ENCODE data around the gene PCDHB2. TPM values are rescaled to one million over a fixed set of nuclear protein-coding genes. Genes with fewer than 3 reads are reported as not detected.
"Not testable (repeated sequence)": the region's sequence is repeated elsewhere in the genome, so short reads cannot be mapped to it uniquely, and the experiment has no call there.

Gene PCDHB2
- total RNA-seq, 2 donors from 2014 or later: not detected

DNA sequence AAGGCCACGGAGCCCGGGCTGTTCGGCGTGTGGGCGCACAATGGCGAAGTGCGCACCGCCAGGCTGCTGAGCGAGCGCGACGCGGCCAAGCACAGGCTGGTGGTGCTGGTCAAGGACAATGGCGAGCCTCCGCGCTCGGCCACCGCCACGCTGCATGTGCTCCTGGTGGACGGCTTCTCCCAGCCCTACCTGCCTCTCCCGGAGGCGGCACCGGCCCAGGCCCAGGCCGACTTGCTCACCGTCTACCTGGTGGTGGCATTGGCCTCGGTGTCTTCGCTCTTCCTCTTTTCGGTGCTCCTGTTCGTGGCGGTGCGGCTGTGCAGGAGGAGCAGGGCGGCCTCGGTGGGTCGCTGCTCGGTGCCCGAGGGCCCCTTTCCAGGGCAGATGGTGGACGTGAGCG, 8.1 kb downstream of the PCDHB2 start:
- not testable (repeated sequence) for H3K4me3 Mint-ChIP-seq; H3K9me3 Mint-ChIP-seq; ATAC-seq (replicated peaks in 1 of 2); H3K27ac Mint-ChIP-seq; DNase-seq; H3K36me3 Mint-ChIP-seq (ENCODE audit: insufficient read depth in 2 of 2); H3K4me1 Mint-ChIP-seq (ENCODE audit: low read depth)
- H3K27me3 Mint-ChIP-seq (ENCODE audit: low read depth): peaks cover 28% of the 10 kb centered on the region

GRCh38 chr5:141105350-141105749, 10.9 kb downstream of the PCDHB2 start:
- DNase-seq: no peak
- Mint-ChIP-seq H3K36me3 (ENCODE audit: insufficient read depth in 2 of 2) (peaks cover 2 to 6% of the 10 kb centered on the region in 2 donors), H3K9me3 (peaks cover 2 to 7% of the 10 kb centered on the region in 2 donors), H3K4me3 (no peak overlapping the region), H3K27ac (no peak overlapping the region), H3K4me1 (ENCODE audit: low read depth) (no peaks in the 10 kb centered on the region), H3K27me3 (ENCODE audit: low read depth) (peaks cover 15% of the 10 kb centered on the region)
- no peak for ATAC-seq (replicated peaks in 1 of 2)

DNA sequence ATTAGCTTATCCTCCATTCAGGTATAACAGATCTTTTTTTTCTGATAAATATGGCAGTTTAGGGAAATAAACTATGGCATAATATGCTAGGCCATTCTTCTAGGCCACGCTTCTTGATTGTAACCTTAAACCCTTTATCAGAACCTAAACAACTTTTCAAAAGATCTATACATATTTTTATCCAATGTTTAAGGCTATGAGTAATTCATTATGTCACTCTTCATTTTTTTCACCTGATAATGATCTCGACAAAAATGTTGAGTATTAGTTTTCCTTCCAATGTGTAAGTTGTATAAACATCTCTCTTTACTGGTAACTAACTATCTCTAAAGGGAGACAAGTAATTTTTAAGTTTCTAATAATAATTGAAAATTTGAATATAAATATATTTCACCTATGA, 24.8 kb downstream of the PCDHB2 start:
- peaks cover 20% of the 10 kb centered on the region for H3K27me3 Mint-ChIP-seq (ENCODE audit: low read depth)
- no peak for DNase-seq
- H3K4me3 Mint-ChIP-seq: no peak overlapping the region
- no peak for ATAC-seq (replicated peaks in 1 of 2)
- peaks cover under 1 to 10% of the 10 kb centered on the region in 2 donors for H3K36me3 Mint-ChIP-seq (ENCODE audit: insufficient read depth in 2 of 2)
- H3K4me1 Mint-ChIP-seq (ENCODE audit: low read depth): no peaks in the 10 kb centered on the region
- peaks cover 2 to 11% of the 10 kb centered on the region in 2 donors for H3K9me3 Mint-ChIP-seq
- no peak overlapping the region for H3K27ac Mint-ChIP-seq

GRCh38 chr5:141121563-141121962, 27.1 kb downstream of the PCDHB2 start, which contains the start of gene PCDHB4:
Gene PCDHB4 (plus strand): TSS chr5:141121818. CDS start chr5:141121999, 181 bp downstream.
- no peak for ATAC-seq (replicated peaks in 1 of 2)
- no peak within 1 kb of the TSS for H3K4me3 Mint-ChIP-seq

GRCh38 chr5:141121985-141122384, 27.6 kb downstream of the PCDHB2 start:
- Mint-ChIP-seq H3K36me3 (ENCODE audit: insufficient read depth in 2 of 2) (peaks cover 0 to 8% of the 10 kb centered on the region in 2 donors), H3K27ac (no peak overlapping the region), H3K27me3 (ENCODE audit: low read depth) (peaks cover 20% of the 10 kb centered on the region), H3K4me1 (ENCODE audit: low read depth) (no peaks in the 10 kb centered on the region), H3K9me3 (peaks cover 0 to 3% of the 10 kb centered on the region in 2 donors), H3K4me3 (no peak overlapping the region)
- ATAC-seq (replicated peaks in 1 of 2) (no peak), DNase-seq (no peak)

More at GRCh38 chr5:141121563-141121962, 27.1 kb downstream of the PCDHB2 start, which contains the start of gene PCDHB4:
- Mint-ChIP-seq H3K27me3 (ENCODE audit: low read depth) (peaks cover 20% of the 10 kb centered on the region), H3K9me3 (peaks cover 2 to 6% of the 10 kb centered on the region in 2 donors), H3K4me1 (ENCODE audit: low read depth) (no peaks in the 10 kb centered on the region), H3K27ac (no peak within 1 kb of the TSS), H3K36me3 (ENCODE audit: insufficient read depth in 2 of 2) (peaks cover 0 to 8% of the 10 kb centered on the region in 2 donors)
- DNase-seq: no peak

GRCh38 chr5:141123396-141124135, 29.2 kb downstream of the PCDHB2 start:
- not testable (repeated sequence) for ATAC-seq (replicated peaks in 1 of 2); DNase-seq; H3K36me3 Mint-ChIP-seq (ENCODE audit: insufficient read depth in 2 of 2); H3K9me3 Mint-ChIP-seq; H3K4me1 Mint-ChIP-seq (ENCODE audit: low read depth); H3K27ac Mint-ChIP-seq; H3K4me3 Mint-ChIP-seq
- H3K27me3 Mint-ChIP-seq (ENCODE audit: low read depth): peaks cover 20% of the 10 kb centered on the region

DNA sequence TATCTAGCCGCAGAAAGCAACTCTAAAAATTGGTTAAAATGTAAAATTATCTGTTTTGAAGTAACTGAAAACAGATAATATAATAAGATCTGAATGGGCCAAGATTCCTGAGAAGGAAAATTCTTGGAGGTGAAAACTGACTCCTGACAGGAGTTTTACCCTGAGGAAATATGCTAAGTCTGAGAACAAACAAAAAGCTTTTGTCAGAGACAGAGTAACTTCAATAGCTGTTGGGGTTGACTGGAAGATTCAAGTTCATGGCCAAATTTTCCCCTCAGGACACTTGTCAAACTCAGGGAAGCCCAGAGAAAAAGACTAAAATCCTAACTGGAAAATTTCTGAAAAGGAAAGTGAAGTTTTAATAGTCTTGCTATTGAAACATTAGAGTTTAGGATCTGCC, 32.9 kb downstream of the PCDHB2 start:
- ATAC-seq (replicated peaks in 1 of 2) (no peak), DNase-seq (no peak)
- Mint-ChIP-seq H3K4me1 (ENCODE audit: low read depth) (no peaks in the 10 kb centered on the region), H3K4me3 (no peak overlapping the region), H3K9me3 (peaks cover 0 to 8% of the 10 kb centered on the region in 2 donors), H3K27ac (no peak overlapping the region), H3K36me3 (ENCODE audit: insufficient read depth in 2 of 2) (peaks cover 0 to 8% of the 10 kb centered on the region in 2 donors), H3K27me3 (ENCODE audit: low read depth) (peaks cover 8% of the 10 kb centered on the region)

DNA sequence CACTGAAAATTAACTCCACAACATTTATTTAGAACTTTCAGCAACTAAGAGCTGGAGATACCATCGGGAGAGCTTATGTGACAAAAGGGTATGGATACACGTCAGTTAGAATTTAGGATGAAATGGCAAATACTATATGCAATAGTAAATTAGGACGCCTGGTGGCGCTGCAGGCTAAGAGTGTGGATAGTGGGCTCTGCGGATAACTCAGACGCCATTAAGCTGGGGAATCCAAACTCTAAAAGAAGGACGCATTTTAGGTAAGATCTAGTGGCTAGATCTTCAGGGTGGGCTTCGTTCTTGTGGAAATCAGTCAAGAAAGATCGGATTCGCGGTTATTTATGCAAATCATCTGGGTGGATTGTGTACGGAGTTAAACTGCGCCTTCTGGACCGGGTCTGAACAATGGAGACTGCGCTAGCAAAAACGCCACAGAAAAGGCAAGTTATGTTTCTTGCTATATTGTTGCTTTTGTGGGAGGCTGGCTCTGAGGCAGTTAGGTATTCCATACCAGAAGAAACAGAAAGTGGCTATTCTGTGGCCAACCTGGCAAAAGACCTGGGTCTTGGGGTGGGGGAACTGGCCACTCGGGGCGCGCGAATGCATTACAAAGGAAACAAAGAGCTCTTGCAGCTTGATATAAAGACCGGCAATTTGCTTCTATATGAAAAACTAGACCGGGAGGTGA, 40.8 kb downstream of the PCDHB2 start, which contains the start of gene PCDHB5:
PCDHB5 (plus strand) TSS at position 177 of the 688 bp plus-strand sequence; CDS start at position 406, 229 bp downstream.
- Mint-ChIP-seq H3K9me3 (peaks cover 7 to 9% of the 10 kb centered on the region in 2 donors), H3K4me1 (ENCODE audit: low read depth) (no peaks in the 10 kb centered on the region), H3K4me3 (peak within 1 kb of the TSS; percentile 12 to 56), H3K36me3 (ENCODE audit: insufficient read depth in 2 of 2) (peaks cover 6 to 13% of the 10 kb centered on the region in 2 donors), H3K27ac (no peak within 1 kb of the TSS), H3K27me3 (ENCODE audit: low read depth) (peaks cover 12% of the 10 kb centered on the region)
- DNase-seq (peak; percentile 4 to 9), ATAC-seq (replicated peaks in 1 of 2) (no peak)

GRCh38 chr5:141135718-141136266, 41.4 kb downstream of the PCDHB2 start:
- H3K27me3 Mint-ChIP-seq (ENCODE audit: low read depth): peaks cover 12% of the 10 kb centered on the region
- H3K9me3 Mint-ChIP-seq: peaks cover 7% of the 10 kb centered on the region in 2 donors
- no peaks in the 10 kb centered on the region for H3K4me1 Mint-ChIP-seq (ENCODE audit: low read depth)
- H3K36me3 Mint-ChIP-seq (ENCODE audit: insufficient read depth in 2 of 2): peaks cover 6 to 13% of the 10 kb centered on the region in 2 donors
- DNase-seq (no peak), ATAC-seq (replicated peaks in 1 of 2) (no peak)
- H3K4me3 Mint-ChIP-seq: no peak overlapping the region
- H3K27ac Mint-ChIP-seq: no peak overlapping the region

GRCh38 chr5:141137346-141137745, 42.9 kb downstream of the PCDHB2 start:
- H3K9me3 Mint-ChIP-seq: not testable (repeated sequence)

More at GRCh38 chr5:141137346-141137745, 42.9 kb downstream of the PCDHB2 start:
- not testable (repeated sequence) for H3K4me3 Mint-ChIP-seq; ATAC-seq (replicated peaks in 1 of 2); H3K4me1 Mint-ChIP-seq (ENCODE audit: low read depth); H3K27ac Mint-ChIP-seq; DNase-seq
- Mint-ChIP-seq H3K36me3 (ENCODE audit: insufficient read depth in 2 of 2) (peaks cover 6 to 13% of the 10 kb centered on the region in 2 donors), H3K27me3 (ENCODE audit: low read depth) (peaks cover 12% of the 10 kb centered on the region)

Data from activated T-cell treated with anti-CD3 and anti-CD28 coated beads, Interleukin-2, amount 50 U/mL, for 72 hours (primary cell).